ENCODE data around the gene LILRB3. TPM values are rescaled to one million over a fixed set of nuclear protein-coding genes. Genes with fewer than 3 reads are reported as not detected.
"Not testable (repeated sequence)": the region's sequence is repeated elsewhere in the genome, so short reads cannot be mapped to it uniquely, and the experiment has no call there.

The LILRB3 gene
- total and polyA plus RNA-seq, 2 donors from 2014 or later, result 1.4 to 10.0 TPM

DNA sequence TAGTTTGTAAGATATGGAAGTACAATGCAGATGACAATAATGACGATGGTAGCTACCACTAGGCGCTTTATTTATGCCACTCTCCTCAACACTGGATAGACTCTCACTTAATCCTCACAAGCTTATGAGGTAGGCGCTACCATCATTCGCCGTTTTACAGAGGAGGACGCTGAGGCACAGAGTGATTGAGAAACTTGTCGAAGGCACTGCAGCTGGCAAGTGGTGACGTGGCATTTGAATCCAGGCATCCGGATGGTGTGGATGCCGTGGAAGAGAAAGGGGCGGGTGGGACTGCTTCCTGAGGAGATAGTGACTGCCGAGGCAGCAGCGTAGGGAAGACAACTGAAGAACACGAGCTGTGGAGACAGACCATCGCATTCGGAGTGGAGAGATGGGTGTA lies 23.4 kb downstream of the LILRB3 start:
- Histone ChIP-seq H3K9ac (ENCODE audit: low read length in 3 of 3) (no peak overlapping the region), H3K36me3 (ENCODE audit: control insufficient read depth in 2 of 3, insufficient read depth in 3 of 3, low read length in 3 of 3) (peaks cover 7 to 16% (median 13%) of the 10 kb centered on the region in 3 donors), H3K27me3 (ENCODE audit: control insufficient read depth, insufficient read depth, low read length) (no peaks in the 10 kb centered on the region), H3K9me3 (ENCODE audit: control insufficient read depth in 2 of 3, insufficient read depth in 1 of 3, low read length in 3 of 3) (no peaks in the 10 kb centered on the region), H3K4me3 (ENCODE audit: low read length in 3 of 3) (no peak overlapping the region), H3K27ac (ENCODE audit: low read depth in 2 of 2, low read length in 2 of 2) (no peak overlapping the region), H3K4me1 (ENCODE audit: control insufficient read depth in 2 of 3, insufficient read depth in 2 of 3, low read depth in 1 of 3, low read length in 3 of 3) (peaks cover 11 to 23% (median 13%) of the 10 kb centered on the region in 3 donors)
- intact Hi-C loops (cut with DNase I), result no loop called here
- no peak for FAIRE-seq
- DNase-seq, result peak in 1 of 5 donors; percentile 57
- TF ChIP-seq, protein P1, sequence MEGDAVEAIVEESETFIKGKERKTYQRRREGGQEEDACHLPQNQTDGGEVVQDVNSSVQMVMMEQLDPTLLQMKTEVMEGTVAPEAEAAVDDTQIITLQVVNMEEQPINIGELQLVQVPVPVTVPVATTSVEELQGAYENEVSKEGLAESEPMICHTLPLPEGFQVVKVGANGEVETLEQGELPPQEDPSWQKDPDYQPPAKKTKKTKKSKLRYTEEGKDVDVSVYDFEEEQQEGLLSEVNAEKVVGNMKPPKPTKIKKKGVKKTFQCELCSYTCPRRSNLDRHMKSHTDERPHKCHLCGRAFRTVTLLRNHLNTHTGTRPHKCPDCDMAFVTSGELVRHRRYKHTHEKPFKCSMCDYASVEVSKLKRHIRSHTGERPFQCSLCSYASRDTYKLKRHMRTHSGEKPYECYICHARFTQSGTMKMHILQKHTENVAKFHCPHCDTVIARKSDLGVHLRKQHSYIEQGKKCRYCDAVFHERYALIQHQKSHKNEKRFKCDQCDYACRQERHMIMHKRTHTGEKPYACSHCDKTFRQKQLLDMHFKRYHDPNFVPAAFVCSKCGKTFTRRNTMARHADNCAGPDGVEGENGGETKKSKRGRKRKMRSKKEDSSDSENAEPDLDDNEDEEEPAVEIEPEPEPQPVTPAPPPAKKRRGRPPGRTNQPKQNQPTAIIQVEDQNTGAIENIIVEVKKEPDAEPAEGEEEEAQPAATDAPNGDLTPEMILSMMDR (IDR thresholded peaks at IDR 0.05; ENCODE audit: borderline replicate concordance, extremely low read depth, insufficient read depth), result no peak

DNA sequence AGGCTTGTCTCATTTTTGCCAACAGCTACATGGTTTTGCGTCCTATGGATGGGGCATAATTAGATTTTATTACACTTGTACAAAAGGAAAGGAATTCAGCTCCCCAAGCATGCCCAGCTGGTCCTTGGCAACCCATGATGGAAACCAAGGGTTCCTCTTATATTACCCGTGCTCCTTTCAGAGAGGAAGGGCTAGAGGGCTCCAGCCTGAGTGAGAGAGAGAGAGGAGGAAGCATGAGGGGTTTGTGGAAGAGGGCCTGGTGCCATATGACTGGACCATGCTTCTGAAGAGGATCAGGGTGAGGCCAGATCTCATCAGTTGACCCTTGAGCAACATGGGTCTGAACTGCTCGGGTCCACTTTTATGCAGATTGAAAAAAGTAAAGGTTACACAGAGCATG lies 25.7 kb downstream of the LILRB3 start:
- Histone ChIP-seq H3K9ac (ENCODE audit: low read length in 3 of 3) (no peak overlapping the region), H3K4me1 (ENCODE audit: control insufficient read depth in 2 of 3, insufficient read depth in 2 of 3, low read depth in 1 of 3, low read length in 3 of 3) (peaks cover 3 to 11% (median 5%) of the 10 kb centered on the region in 3 donors), H3K36me3 (ENCODE audit: control insufficient read depth in 2 of 3, insufficient read depth in 3 of 3, low read length in 3 of 3) (peaks cover 4 to 9% (median 5%) of the 10 kb centered on the region in 3 donors), H3K4me3 (ENCODE audit: low read length in 3 of 3) (no peak overlapping the region), H3K9me3 (ENCODE audit: control insufficient read depth in 2 of 3, insufficient read depth in 1 of 3, low read length in 3 of 3) (no peaks in the 10 kb centered on the region), H3K27me3 (ENCODE audit: control insufficient read depth, insufficient read depth, low read length) (no peaks in the 10 kb centered on the region), H3K27ac (ENCODE audit: low read depth in 2 of 2, low read length in 2 of 2) (no peak overlapping the region)
- TF ChIP-seq, protein P1 (IDR thresholded peaks at IDR 0.05; ENCODE audit: borderline replicate concordance, extremely low read depth, insufficient read depth), result no peak
- DNase-seq, result peak in 1 of 5 donors; percentile 3
- intact Hi-C loops (cut with DNase I), result no loop called here
- no peak for FAIRE-seq

DNA sequence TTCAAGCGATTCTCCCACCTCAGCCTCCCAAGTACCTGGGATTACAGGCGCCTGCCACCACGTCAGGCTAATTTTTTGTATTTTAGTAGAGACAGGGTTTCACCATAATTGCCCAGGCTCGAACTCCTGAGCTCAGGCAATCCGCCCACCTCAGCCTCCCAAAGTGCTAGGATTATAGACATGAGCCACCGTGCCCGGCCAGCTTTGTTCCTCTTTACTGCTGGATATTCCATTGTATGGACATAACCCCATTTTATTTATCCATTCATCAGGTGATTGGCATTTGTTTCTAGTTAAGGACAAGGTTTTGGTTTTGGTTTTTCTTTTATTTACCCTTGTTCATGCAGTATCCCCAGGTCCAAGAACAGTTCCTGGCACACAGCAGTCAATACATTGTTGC lies 26.3 kb downstream of the LILRB3 start:
- FAIRE-seq (no peak), DNase-seq (peak in 1 of 5 donors; percentile 46)
- Histone ChIP-seq H3K4me3 (ENCODE audit: low read length in 3 of 3) (no peak overlapping the region), H3K9ac (ENCODE audit: low read length in 3 of 3) (no peak overlapping the region), H3K9me3 (ENCODE audit: control insufficient read depth in 2 of 3, insufficient read depth in 1 of 3, low read length in 3 of 3) (no peaks in the 10 kb centered on the region), H3K27ac (ENCODE audit: low read depth in 2 of 2, low read length in 2 of 2) (no peak overlapping the region), H3K36me3 (ENCODE audit: control insufficient read depth in 2 of 3, insufficient read depth in 3 of 3, low read length in 3 of 3) (peaks cover under 1 to 8% (median 4%) of the 10 kb centered on the region in 3 donors), H3K4me1 (ENCODE audit: control insufficient read depth in 2 of 3, insufficient read depth in 2 of 3, low read depth in 1 of 3, low read length in 3 of 3) (peaks cover 3 to 11% (median 6%) of the 10 kb centered on the region in 3 donors), H3K27me3 (ENCODE audit: control insufficient read depth, insufficient read depth, low read length) (no peaks in the 10 kb centered on the region)
- TF ChIP-seq, protein P1 (IDR thresholded peaks at IDR 0.05; ENCODE audit: borderline replicate concordance, extremely low read depth, insufficient read depth), result no peak
- intact Hi-C loops (cut with DNase I), result no loop called here

DNA sequence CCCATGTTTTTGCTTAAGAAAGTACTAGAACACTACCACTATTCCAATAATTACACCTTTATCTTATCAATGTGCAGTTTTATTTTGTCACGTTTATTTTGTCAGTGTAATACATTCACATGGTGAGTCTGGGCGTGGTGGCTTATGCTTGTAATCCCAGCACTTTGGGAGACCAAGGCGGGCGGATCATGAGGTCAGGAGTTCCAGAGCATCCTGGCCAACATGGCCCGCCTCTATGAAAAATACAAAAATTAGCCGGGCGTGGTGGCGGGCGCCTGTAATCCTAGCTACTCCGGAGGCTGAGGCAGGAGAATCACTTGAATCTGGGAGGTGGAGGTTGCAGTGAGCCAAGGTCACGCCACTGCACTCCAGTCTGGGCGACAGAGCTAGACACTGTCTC lies 28.3 kb downstream of the LILRB3 start:
- H3K36me3 ChIP-seq (ENCODE audit: control insufficient read depth in 2 of 3, insufficient read depth in 3 of 3, low read length in 3 of 3); H3K27me3 ChIP-seq (ENCODE audit: control insufficient read depth, insufficient read depth, low read length); H3K27ac ChIP-seq (ENCODE audit: low read depth in 2 of 2, low read length in 2 of 2); intact Hi-C loops (cut with DNase I); H3K9ac ChIP-seq (ENCODE audit: low read length in 3 of 3); H3K4me1 ChIP-seq (ENCODE audit: control insufficient read depth in 2 of 3, insufficient read depth in 2 of 3, low read depth in 1 of 3, low read length in 3 of 3); FAIRE-seq; H3K4me3 ChIP-seq (ENCODE audit: low read length in 3 of 3); H3K9me3 ChIP-seq (ENCODE audit: control insufficient read depth in 2 of 3, insufficient read depth in 1 of 3, low read length in 3 of 3): not testable (repeated sequence)
- peak in 1 of 5 donors; percentile 29 for DNase-seq

All from kidney (tissue), 14 donors.